ENCODE results near the gene S100A3.

Gene S100A3

DNA sequence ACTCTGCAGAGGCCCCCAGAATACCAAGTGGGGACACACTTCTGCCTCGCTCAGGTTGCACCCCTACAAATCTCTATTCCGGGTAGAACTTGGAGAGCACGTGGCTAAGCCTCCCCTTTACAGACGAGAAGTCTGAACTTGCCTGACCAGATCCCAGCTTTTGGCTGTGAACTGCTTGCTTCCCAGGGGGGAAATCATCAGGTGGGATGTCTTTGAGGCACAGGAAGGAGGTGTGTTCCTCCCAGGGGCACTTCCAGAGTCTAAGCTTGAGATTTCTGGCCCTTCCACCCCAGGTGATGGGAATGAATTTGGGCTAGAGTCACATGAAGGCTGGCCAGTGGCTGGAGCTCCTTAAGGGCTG, 1.3 kb upstream of the S100A3 start:
- Histone ChIP-seq H3K4me3 (ENCODE audit: insufficient read depth, low read depth, low read length, poor library complexity, severe bottlenecking) (no peak overlapping the region), H3K9me3 (ENCODE audit: control insufficient read depth, low read length) (no peaks in the 10 kb centered on the region), H3K36me3 (ENCODE audit: control insufficient read depth, insufficient read depth, low read length) (no peaks in the 10 kb centered on the region), H3K4me1 (ENCODE audit: control insufficient read depth, insufficient read depth, low read length, poor library complexity, severe bottlenecking) (peaks cover 11% of the 10 kb centered on the region), H3K27me3 (replicated peaks; ENCODE audit: control insufficient read depth, insufficient read depth, low read length, poor library complexity, severe bottlenecking) (no peaks in the 10 kb centered on the region), H3K27ac (ENCODE audit: insufficient read depth, low read length, poor library complexity, severe bottlenecking) (no peak overlapping the region)
- DNase-seq = no peak

DNA sequence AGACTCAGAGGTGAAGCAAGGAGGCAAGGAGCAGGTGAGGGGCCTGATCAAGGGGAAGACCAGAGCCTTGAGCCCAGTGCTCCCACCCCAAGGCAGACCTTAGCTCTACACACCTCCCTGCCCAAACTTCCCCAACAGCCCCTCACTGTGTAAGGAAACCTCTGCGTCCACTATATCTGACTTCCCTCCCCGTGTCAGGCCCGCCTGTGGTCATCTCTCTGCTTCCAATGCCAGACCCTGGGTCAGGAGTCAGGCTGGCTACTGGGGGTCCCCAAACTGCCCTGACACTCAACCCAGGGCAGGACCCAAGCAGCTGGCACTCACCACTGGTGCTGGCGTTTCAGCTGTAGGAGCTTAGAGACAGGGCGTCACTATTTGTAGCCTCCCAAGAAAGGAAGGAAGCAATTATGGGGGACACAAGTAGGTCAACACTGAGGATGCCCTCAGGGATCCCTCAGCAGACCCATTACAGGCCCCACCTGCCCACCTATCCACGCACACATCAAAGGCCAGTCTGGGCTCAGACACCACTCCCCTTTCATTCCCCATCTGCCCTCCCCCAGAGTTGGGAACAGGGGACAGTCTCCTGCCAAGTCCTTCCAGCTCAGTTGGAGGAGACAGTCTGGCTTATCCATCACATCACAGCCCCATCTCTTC, 811 bp upstream of the S100A3 start:
- H3K9me3 ChIP-seq (ENCODE audit: control insufficient read depth, low read length) = no peaks in the 10 kb centered on the region
- H3K4me1 ChIP-seq (ENCODE audit: control insufficient read depth, insufficient read depth, low read length, poor library complexity, severe bottlenecking) = peaks cover 11% of the 10 kb centered on the region
- DNase-seq = no peak
- H3K36me3 ChIP-seq (ENCODE audit: control insufficient read depth, insufficient read depth, low read length) = no peaks in the 10 kb centered on the region
- H3K4me3 ChIP-seq (ENCODE audit: insufficient read depth, low read depth, low read length, poor library complexity, severe bottlenecking) = no peak overlapping the region
- no peak overlapping the region for H3K27ac ChIP-seq (ENCODE audit: insufficient read depth, low read length, poor library complexity, severe bottlenecking)
- H3K27me3 ChIP-seq (replicated peaks; ENCODE audit: control insufficient read depth, insufficient read depth, low read length, poor library complexity, severe bottlenecking) = no peaks in the 10 kb centered on the region

DNA sequence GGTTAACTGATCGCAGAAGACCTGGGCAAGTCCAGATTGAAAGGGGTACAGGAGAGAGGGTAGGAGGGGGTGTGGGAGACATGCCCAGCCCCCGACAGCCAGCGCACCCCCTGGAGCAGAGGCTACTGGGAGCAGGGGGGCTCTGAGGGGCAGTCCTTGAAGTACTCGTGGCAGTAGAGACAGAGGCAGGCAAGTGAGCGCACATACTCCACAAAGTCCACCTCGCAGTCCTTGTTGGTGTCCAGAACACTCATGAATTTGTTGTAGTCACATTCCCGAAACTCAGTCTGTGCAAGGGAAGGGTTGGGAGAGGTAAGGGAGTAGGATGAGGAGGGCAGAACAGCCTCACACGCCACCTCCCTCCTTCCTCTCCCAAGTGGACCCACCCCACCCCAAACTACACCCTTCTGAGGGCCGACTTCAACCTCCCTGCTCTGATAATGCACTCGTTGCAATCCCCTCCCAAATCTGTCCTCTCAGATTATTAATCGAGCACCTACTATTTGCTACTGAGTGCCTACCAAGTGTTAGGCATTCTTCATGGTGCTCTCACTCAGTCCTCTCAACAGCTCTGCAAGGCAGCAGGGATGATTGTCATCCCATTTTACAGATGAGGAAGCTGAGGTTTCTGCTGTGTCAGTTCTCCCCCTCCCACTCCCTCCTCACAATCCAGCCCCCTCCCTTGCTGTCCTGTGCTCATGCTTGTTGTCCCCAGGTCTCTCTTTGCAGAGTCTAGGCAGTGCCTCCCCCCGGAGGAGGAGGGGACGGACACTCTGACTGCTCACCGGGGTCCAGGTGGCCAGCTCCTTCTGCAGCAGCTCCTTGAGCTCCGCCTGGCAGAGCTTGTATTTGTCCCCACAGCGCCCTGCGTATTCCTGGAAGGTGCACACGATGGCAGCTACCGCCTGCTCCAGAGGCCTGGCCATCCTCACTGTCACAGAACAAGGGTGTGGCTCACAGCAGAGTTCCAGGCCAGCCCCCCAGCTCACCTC, 1.2 kb downstream of the S100A3 start:
- H3K27me3 ChIP-seq (replicated peaks; ENCODE audit: control insufficient read depth, insufficient read depth, low read length, poor library complexity, severe bottlenecking) = no peaks in the 10 kb centered on the region
- no peak for DNase-seq
- H3K9me3 ChIP-seq (ENCODE audit: control insufficient read depth, low read length) = no peaks in the 10 kb centered on the region
- H3K36me3 ChIP-seq (ENCODE audit: control insufficient read depth, insufficient read depth, low read length) = peaks cover 16% of the 10 kb centered on the region
- H3K27ac ChIP-seq (ENCODE audit: insufficient read depth, low read length, poor library complexity, severe bottlenecking) = no peak overlapping the region
- H3K4me1 ChIP-seq (ENCODE audit: control insufficient read depth, insufficient read depth, low read length, poor library complexity, severe bottlenecking) = peaks cover 29% of the 10 kb centered on the region
- no peak overlapping the region for H3K4me3 ChIP-seq (ENCODE audit: insufficient read depth, low read depth, low read length, poor library complexity, severe bottlenecking)

DNA sequence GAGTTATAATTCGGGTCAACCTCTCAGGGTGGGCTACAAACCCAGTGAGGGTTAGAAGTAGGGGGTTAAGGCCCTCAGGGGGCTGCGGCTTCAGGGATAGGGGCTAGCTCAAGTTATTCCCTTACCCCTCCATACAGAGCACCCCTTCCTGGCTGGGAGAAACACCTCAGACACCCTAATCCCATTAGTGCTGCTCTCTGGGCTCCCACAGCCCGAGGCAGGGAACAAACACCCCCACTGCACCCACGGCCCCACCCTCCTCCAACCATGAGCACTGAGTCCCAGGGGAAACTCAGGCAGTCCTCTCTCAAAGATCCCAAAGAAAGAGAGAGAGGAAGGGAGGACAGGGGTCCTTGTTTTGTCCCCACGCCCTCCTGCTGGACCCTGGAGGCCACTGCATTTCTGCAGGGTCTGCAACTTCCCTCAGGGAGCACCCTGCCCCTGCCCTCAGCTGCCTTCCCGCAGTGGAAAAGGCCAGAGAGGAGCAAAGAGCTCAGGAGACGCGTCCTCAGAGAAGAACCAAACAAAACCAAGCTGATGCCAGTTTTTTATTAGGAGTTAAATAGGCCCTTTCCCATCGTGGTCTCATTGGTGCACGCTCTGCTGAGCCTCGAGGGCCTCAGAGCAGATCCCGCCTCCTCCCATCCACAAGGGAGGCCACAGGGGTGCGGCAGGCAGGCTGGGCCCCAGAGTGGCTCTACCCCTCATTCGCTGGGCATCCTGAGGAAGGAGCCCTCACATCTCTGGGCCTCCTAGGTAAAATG, 2.1 kb downstream of the S100A3 start:
- Histone ChIP-seq H3K4me1 (ENCODE audit: control insufficient read depth, insufficient read depth, low read length, poor library complexity, severe bottlenecking) (peaks cover 37% of the 10 kb centered on the region), H3K27me3 (replicated peaks; ENCODE audit: control insufficient read depth, insufficient read depth, low read length, poor library complexity, severe bottlenecking) (no peaks in the 10 kb centered on the region), H3K4me3 (ENCODE audit: insufficient read depth, low read depth, low read length, poor library complexity, severe bottlenecking) (no peak overlapping the region), H3K27ac (ENCODE audit: insufficient read depth, low read length, poor library complexity, severe bottlenecking) (peak overlapping the region; percentile 76), H3K9me3 (ENCODE audit: control insufficient read depth, low read length) (no peaks in the 10 kb centered on the region), H3K36me3 (ENCODE audit: control insufficient read depth, insufficient read depth, low read length) (peaks cover 18% of the 10 kb centered on the region)
- no peak for DNase-seq

DNA sequence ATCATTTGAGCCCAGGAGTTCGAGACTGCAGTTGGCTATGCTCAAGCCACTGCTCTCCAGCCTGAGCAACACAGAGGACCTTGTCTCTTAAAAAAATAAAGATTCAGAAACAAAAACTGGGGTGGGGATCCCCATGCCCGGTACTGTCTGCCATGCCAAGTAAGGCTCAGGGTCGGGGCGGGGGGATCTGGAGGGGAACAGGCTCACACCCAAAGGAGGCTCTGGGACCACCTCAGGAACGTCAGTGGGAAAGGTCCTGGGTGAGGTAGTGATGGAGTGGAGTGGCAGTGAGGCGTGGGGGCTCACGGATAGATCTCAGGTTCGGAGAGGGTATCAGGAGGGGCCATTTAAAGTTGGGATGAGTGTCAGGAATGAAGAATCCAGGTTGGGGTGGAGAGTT, 2.7 kb downstream of the S100A3 start:
- no peaks in the 10 kb centered on the region for H3K27me3 ChIP-seq (replicated peaks; ENCODE audit: control insufficient read depth, insufficient read depth, low read length, poor library complexity, severe bottlenecking)
- peaks cover 43% of the 10 kb centered on the region for H3K4me1 ChIP-seq (ENCODE audit: control insufficient read depth, insufficient read depth, low read length, poor library complexity, severe bottlenecking)
- H3K27ac ChIP-seq (ENCODE audit: insufficient read depth, low read length, poor library complexity, severe bottlenecking) = peak overlapping the region; percentile 76
- no peaks in the 10 kb centered on the region for H3K9me3 ChIP-seq (ENCODE audit: control insufficient read depth, low read length)
- H3K36me3 ChIP-seq (ENCODE audit: control insufficient read depth, insufficient read depth, low read length) = peaks cover 18% of the 10 kb centered on the region
- DNase-seq = no peak
- peak overlapping the region; percentile 61 for H3K4me3 ChIP-seq (ENCODE audit: insufficient read depth, low read depth, low read length, poor library complexity, severe bottlenecking)

DNA sequence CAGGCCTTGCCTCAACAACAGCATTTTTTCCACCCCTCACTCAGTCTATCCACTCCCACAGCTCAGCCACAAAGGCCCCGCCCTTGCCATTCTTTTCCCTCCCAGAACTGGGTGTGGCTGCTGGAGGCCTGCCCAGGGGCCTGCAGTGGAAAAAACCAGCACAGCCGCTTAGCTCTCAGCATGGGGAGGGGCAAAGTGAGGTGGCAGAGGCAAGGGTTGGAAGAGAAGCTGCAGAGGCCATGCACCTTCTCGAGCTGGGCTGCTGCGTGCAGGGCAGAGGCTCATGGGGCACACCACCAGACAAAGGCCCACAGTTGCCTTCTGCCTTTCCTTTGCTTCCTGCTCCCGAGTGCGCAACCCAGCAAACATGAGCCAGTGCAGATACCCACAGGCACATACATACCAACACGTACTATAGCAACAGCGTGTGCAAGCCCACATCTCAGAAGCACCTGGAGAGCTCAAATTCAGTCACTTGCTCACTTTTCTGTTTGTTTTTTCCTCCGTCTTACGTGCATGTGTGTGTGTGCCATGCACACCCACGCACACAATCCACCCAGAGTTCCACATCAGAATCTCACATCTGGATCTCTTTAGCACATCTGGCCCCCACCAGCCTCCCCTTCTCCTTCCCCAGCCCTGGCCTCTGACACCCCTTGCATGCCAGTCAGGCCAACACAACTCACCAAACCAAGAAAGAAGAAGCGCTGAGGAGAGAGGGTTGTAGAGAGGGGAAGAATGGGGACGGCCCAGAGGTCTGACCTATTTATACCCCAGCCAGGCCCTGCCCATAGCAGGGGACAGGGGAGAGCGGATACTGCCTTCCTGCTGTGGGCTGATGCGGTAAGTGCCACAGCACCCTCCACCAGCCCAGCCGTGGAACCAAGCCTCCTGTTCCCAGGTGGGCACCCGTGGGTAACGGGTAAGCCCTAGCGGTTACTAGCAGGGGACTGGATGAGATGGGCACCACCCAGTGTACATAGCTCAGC, 3.7 kb downstream of the S100A3 start, which contains the start of gene S100A4:
Gene S100A4, minus strand, starts transcription at position 740 of the 989 bp plus-strand sequence. CDS start 1,012 bp downstream, outside the sequence.
- Histone ChIP-seq H3K27ac (ENCODE audit: insufficient read depth, low read length, poor library complexity, severe bottlenecking) (peak within 1 kb of the TSS; percentile 76), H3K9me3 (ENCODE audit: control insufficient read depth, low read length) (no peaks in the 10 kb centered on the region), H3K36me3 (ENCODE audit: control insufficient read depth, insufficient read depth, low read length) (peaks cover 18% of the 10 kb centered on the region), H3K4me3 (ENCODE audit: insufficient read depth, low read depth, low read length, poor library complexity, severe bottlenecking) (peak within 1 kb of the TSS; percentile 61), H3K27me3 (replicated peaks; ENCODE audit: control insufficient read depth, insufficient read depth, low read length, poor library complexity, severe bottlenecking) (no peaks in the 10 kb centered on the region), H3K4me1 (ENCODE audit: control insufficient read depth, insufficient read depth, low read length, poor library complexity, severe bottlenecking) (peaks cover 53% of the 10 kb centered on the region)
- DNase-seq = peak; percentile 71 to 78 (median 75)

DNA sequence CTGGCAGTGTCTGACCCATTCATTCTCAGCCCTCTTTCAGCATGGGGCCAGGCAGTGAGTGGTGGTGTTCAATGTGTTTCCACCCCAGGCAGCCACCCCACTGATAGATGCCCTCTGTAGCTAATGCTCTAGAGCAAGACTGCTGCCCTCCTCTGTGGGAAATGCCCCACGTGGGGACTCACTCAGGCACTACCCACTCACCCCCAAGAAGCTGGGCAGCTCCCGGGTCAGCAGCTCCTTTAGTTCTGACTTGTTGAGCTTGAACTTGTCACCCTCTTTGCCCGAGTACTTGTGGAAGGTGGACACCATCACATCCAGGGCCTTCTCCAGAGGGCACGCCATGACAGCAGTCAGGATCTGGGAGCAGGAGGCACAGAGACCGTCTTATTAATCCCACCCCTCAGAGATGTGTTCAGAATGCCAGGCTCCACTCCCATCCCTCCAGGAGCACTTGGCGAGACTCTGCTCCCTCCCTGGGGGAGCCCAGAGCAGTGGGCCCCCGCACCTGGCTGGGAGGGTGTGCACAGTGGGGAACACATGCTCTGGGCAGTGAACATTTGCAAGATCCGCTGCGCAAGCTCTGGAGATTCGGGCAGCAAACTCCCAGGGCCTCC, 4.5 kb downstream of the S100A3 start:
- DNase-seq = no peak
- Histone ChIP-seq H3K27ac (ENCODE audit: insufficient read depth, low read length, poor library complexity, severe bottlenecking) (peak overlapping the region; percentile 76), H3K27me3 (replicated peaks; ENCODE audit: control insufficient read depth, insufficient read depth, low read length, poor library complexity, severe bottlenecking) (no peaks in the 10 kb centered on the region), H3K4me3 (ENCODE audit: insufficient read depth, low read depth, low read length, poor library complexity, severe bottlenecking) (peak overlapping the region; percentile 61), H3K36me3 (ENCODE audit: control insufficient read depth, insufficient read depth, low read length) (peaks cover 18% of the 10 kb centered on the region), H3K4me1 (ENCODE audit: control insufficient read depth, insufficient read depth, low read length, poor library complexity, severe bottlenecking) (peaks cover 61% of the 10 kb centered on the region), H3K9me3 (ENCODE audit: control insufficient read depth, low read length) (no peaks in the 10 kb centered on the region)

DNA sequence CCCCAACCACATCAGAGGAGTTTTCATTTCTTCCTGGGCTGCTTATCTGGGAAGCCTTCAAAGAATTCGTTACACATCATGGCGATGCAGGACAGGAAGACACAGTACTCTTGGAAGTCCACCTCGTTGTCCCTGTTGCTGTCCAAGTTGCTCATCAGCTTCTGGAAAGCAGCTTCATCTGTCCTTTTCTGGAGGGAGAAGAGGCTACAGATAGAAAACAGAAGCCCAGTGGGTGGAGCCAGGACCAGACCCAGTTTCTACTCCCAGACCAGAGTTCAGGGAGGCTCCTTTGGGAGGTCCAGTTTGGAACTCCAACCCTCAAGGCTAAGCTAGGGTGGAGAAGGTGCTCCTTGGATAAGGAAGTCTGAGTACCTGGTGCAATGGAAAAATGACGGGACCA, 5.3 kb downstream of the S100A3 start:
- H3K4me1 ChIP-seq (ENCODE audit: control insufficient read depth, insufficient read depth, low read length, poor library complexity, severe bottlenecking) = peaks cover 63% of the 10 kb centered on the region
- no peak for DNase-seq
- H3K4me3 ChIP-seq (ENCODE audit: insufficient read depth, low read depth, low read length, poor library complexity, severe bottlenecking) = peak overlapping the region; percentile 61
- peak overlapping the region; percentile 76 for H3K27ac ChIP-seq (ENCODE audit: insufficient read depth, low read length, poor library complexity, severe bottlenecking)
- peaks cover 18% of the 10 kb centered on the region for H3K36me3 ChIP-seq (ENCODE audit: control insufficient read depth, insufficient read depth, low read length)
- no peaks in the 10 kb centered on the region for H3K9me3 ChIP-seq (ENCODE audit: control insufficient read depth, low read length)
- H3K27me3 ChIP-seq (replicated peaks; ENCODE audit: control insufficient read depth, insufficient read depth, low read length, poor library complexity, severe bottlenecking) = no peaks in the 10 kb centered on the region
